ENCODE measurements around the gene NCOA1.

The NCOA1 gene

DNA sequence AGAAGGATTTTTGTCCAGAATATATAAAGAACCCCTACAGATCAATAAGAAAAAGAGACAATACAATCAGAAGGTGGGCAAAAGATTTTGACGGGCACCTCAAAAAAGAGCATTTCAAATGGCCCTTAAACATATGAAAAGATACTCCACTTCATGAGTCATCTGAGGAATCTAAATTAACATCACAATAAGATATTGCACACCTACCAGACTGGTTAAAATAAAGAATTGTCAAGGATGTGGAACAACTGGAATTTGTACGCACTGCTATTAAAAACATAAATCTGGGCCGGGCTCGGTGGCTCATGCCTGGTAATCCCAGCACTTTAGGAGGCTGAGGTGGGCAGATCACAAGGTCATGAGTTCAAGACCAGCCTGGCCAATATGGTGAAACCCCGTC, 17.0 kb upstream of the NCOA1 start:
- TF ChIP-seq ZC3H10 (CRISPR knock-in tag; IDR thresholded peaks at IDR 0.05) (no peak), ZNF565 (CRISPR knock-in tag; conservative IDR thresholded peaks at IDR 0.05; ENCODE audit: low read depth) (no peak), ESRRG (CRISPR knock-in tag; IDR thresholded peaks at IDR 0.05) (no peak)
- TF ChIP-seq, protein P1, sequence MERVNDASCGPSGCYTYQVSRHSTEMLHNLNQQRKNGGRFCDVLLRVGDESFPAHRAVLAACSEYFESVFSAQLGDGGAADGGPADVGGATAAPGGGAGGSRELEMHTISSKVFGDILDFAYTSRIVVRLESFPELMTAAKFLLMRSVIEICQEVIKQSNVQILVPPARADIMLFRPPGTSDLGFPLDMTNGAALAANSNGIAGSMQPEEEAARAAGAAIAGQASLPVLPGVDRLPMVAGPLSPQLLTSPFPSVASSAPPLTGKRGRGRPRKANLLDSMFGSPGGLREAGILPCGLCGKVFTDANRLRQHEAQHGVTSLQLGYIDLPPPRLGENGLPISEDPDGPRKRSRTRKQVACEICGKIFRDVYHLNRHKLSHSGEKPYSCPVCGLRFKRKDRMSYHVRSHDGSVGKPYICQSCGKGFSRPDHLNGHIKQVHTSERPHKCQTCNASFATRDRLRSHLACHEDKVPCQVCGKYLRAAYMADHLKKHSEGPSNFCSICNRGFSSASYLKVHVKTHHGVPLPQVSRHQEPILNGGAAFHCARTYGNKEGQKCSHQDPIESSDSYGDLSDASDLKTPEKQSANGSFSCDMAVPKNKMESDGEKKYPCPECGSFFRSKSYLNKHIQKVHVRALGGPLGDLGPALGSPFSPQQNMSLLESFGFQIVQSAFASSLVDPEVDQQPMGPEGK (CRISPR knock-in tag; IDR thresholded peaks at IDR 0.05; ENCODE audit: borderline replicate concordance), result no peak
- TF ChIP-seq, protein P2, sequence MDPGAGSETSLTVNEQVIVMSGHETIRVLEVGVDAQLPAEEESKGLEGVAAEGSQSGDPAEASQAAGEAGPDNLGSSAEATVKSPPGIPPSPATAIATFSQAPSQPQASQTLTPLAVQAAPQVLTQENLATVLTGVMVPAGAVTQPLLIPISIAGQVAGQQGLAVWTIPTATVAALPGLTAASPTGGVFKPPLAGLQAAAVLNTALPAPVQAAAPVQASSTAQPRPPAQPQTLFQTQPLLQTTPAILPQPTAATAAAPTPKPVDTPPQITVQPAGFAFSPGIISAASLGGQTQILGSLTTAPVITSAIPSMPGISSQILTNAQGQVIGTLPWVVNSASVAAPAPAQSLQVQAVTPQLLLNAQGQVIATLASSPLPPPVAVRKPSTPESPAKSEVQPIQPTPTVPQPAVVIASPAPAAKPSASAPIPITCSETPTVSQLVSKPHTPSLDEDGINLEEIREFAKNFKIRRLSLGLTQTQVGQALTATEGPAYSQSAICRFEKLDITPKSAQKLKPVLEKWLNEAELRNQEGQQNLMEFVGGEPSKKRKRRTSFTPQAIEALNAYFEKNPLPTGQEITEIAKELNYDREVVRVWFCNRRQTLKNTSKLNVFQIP (CRISPR knock-in tag; IDR thresholded peaks at IDR 0.05; ENCODE audit: borderline replicate concordance, low read depth), result no peak
- no peak for ATAC-seq

- TF ChIP-seq CSRNP3 (CRISPR knock-in tag; IDR thresholded peaks at IDR 0.05) (no peak), ZNF70 (CRISPR knock-in tag; IDR thresholded peaks at IDR 0.05) (no peak), ARNTL (CRISPR knock-in tag; IDR thresholded peaks at IDR 0.05; ENCODE audit: borderline replicate concordance, low read depth) (no peak), ZNF8 (CRISPR knock-in tag; IDR thresholded peaks at IDR 0.05) (no peak), RARB (CRISPR knock-in tag; IDR thresholded peaks at IDR 0.05) (no peak)
- TF ChIP-seq, protein P2 (CRISPR knock-in tag; IDR thresholded peaks at IDR 0.05; ENCODE audit: borderline replicate concordance, low read depth), result no peak
- TF ChIP-seq, protein P3, sequence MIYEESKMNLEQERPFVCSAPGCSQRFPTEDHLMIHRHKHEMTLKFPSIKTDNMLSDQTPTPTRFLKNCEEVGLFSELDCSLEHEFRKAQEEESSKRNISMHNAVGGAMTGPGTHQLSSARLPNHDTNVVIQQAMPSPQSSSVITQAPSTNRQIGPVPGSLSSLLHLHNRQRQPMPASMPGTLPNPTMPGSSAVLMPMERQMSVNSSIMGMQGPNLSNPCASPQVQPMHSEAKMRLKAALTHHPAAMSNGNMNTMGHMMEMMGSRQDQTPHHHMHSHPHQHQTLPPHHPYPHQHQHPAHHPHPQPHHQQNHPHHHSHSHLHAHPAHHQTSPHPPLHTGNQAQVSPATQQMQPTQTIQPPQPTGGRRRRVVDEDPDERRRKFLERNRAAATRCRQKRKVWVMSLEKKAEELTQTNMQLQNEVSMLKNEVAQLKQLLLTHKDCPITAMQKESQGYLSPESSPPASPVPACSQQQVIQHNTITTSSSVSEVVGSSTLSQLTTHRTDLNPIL (CRISPR knock-in tag; IDR thresholded peaks at IDR 0.05; ENCODE audit: low read depth), result no peak
- TF ChIP-seq, protein P1 (CRISPR knock-in tag; IDR thresholded peaks at IDR 0.05; ENCODE audit: borderline replicate concordance), result no peak
These were observed 13.8 kb upstream of the NCOA1 start for GRCh38 chr2:24477229-24477628.

GRCh38 chr2:24478243-24478642, 12.8 kb upstream of the NCOA1 start:
- no peak for TF ChIP-seq BACH2 (CRISPR knock-in tag; IDR thresholded peaks at IDR 0.05; ENCODE audit: borderline replicate concordance)
- no peak for TF ChIP-seq ESRRG (CRISPR knock-in tag; IDR thresholded peaks at IDR 0.05)
- no peak for TF ChIP-seq CSRNP3 (CRISPR knock-in tag; IDR thresholded peaks at IDR 0.05)
- TF ChIP-seq OSR1 (CRISPR knock-in tag; IDR thresholded peaks at IDR 0.05), result no peak
- TF ChIP-seq, protein P1 (CRISPR knock-in tag; IDR thresholded peaks at IDR 0.05; ENCODE audit: borderline replicate concordance), result no peak
- TF ChIP-seq ZNF565 (CRISPR knock-in tag; conservative IDR thresholded peaks at IDR 0.05; ENCODE audit: low read depth), result no peak
- TF ChIP-seq, protein P3 (CRISPR knock-in tag; IDR thresholded peaks at IDR 0.05; ENCODE audit: low read depth), result no peak
- no peak for ATAC-seq

More at GRCh38 chr2:24477229-24477628, 13.8 kb upstream of the NCOA1 start:
- ATAC-seq, result no peak

Data from SK-N-SH treated with all-trans-retinoic acid at 6 μM for 48 hours (cell line).